C4-2B (cell line): ENCODE results near the gene ARHGAP22.

ENCODE experiments used
- H3K27ac ChIP-seq: fragments of 450-650 bp; 2 replicates; pipeline ENCODE4 v1.5.1; 2017
- ZFX ChIP-seq: fragments of 450-650 bp; IDR thresholded peaks from 2 replicates; pipeline ENCODE4 v1.6.1; 2017
- TF ChIP-seq, protein P1 (sequence below): fragments of 450-650 bp; conservative IDR thresholded peaks from 2 replicates; pipeline ENCODE4 v1.5.1; 2017; ENCODE audit warnings: mild to moderate bottlenecking

The ARHGAP22 gene

DNA sequence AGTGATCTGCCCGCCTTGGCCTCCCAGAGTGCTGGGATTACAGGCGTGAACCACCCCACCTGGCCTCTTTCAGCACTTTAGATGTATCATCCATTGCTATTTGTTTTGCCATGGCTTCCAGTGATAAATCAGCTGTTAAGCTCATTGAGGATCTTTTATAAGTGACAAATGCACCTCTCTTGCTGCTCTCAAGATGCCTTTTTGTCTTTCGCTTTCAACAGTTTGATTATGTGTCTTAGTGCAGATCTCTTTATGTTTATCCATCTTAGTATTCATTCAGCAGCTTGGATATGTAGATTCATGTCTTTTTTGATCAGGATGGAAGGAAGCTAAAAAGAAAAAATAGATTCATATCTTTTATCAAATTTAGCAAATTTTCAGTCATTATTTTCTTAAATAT is 192.8 kb downstream of the ARHGAP22 start:
- no peak for TF ChIP-seq ZFX
- TF ChIP-seq, protein P1, sequence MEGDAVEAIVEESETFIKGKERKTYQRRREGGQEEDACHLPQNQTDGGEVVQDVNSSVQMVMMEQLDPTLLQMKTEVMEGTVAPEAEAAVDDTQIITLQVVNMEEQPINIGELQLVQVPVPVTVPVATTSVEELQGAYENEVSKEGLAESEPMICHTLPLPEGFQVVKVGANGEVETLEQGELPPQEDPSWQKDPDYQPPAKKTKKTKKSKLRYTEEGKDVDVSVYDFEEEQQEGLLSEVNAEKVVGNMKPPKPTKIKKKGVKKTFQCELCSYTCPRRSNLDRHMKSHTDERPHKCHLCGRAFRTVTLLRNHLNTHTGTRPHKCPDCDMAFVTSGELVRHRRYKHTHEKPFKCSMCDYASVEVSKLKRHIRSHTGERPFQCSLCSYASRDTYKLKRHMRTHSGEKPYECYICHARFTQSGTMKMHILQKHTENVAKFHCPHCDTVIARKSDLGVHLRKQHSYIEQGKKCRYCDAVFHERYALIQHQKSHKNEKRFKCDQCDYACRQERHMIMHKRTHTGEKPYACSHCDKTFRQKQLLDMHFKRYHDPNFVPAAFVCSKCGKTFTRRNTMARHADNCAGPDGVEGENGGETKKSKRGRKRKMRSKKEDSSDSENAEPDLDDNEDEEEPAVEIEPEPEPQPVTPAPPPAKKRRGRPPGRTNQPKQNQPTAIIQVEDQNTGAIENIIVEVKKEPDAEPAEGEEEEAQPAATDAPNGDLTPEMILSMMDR = no peak
- no peak overlapping the region for H3K27ac ChIP-seq

DNA sequence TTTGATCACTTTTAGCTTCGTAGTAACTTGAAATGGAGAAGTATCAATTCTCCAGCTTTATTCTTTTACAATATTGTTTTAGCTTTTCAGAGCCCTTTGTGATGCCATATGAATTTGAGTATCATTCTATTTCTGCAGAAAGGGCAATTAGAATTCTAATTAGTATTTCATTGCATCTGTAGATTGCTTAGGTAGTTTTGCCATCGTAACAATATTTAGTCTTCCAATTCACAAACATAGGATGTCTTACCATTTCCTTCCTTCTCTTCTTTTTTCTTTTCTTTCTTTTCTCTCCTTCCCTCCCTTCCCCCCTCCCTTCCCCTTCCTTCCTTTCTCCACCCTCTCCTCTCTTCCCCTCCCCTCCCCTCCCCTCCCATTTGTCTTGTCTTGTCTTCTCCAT is 193.4 kb downstream of the ARHGAP22 start:
- TF ChIP-seq ZFX = no peak
- TF ChIP-seq, protein P1 = no peak
- no peak overlapping the region for H3K27ac ChIP-seq

DNA sequence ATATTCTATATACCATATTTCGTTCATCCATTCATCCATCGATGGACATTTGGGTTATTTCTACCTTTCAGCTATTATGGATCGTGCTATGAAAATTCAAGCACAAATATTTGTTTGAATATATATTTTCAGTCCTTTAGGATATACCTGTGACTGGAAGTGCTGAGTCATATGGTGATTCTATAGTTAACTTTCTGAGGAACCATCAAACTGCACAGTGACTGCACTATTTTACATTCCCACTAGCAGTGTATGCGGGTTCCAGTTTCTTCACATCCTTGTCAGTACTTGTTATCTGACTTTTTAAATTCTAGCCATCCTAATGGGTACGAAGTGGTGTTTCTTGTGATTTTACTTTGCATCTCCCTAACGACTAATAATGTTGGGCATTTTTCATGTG is 194.4 kb downstream of the ARHGAP22 start:
- TF ChIP-seq, protein P1 = no peak
- TF ChIP-seq ZFX = no peak
- H3K27ac ChIP-seq = no peak overlapping the region

DNA sequence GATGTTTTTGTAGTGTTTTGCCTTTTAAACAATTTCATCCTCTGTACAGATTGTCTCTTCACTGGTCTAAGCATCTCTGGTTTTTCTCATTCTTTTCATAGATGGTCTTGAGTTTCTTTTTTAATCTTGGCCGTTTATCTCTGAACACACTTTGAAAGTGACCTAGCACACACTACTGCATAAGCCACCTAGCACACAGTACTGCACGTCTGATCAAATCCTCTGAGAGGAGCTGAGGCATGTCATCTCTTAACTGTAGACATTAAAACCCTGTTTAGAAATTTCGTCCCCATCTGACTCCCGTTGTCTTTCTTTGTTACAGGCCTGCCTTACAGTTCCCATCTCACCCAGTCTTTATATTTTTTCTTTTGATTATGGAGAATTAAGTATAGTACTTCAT is 198.2 kb downstream of the ARHGAP22 start:
- H3K27ac ChIP-seq = no peak overlapping the region
- TF ChIP-seq ZFX = no peak
- TF ChIP-seq, protein P1 = no peak

DNA sequence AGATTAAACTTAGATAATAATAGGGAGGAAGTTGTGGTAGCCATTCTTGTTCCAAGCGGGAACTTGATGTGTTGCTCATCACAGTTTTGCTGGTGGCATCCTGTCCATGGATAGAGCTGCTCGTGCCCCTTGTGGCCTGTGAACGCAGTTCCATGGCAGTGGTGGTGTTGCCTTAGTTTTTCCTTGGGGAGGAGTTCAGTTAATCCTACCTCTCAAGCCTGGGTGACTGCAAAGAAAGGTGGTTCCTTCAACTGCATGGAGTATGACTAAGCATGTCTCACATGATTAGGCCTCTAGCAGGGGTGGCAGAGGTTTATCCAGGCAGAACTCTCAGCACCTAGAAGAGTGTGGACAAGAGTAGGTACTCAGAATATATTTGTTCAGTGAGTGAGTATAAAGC is 198.7 kb downstream of the ARHGAP22 start:
- no peak overlapping the region for H3K27ac ChIP-seq
- TF ChIP-seq, protein P1 = no peak
- no peak for TF ChIP-seq ZFX

DNA sequence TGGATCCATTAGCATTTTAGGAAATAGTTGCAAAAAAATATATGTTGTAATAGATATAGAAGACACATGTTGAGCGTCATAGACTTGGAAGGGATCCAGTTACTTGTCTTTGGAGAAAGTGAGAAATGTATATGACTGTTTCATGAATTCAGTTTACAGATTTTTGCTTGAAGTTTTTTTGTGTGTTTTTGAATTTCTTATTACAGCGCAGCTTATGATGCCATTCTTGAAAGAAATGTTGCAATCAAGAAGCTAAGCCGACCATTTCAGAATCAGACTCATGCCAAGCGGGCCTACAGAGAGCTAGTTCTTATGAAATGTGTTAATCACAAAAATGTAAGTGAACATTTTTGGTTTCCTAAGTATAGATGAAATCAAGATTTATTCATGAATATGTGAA is 200.2 kb downstream of the ARHGAP22 start:
- no peak for TF ChIP-seq ZFX
- TF ChIP-seq, protein P1 = no peak
- no peak overlapping the region for H3K27ac ChIP-seq

DNA sequence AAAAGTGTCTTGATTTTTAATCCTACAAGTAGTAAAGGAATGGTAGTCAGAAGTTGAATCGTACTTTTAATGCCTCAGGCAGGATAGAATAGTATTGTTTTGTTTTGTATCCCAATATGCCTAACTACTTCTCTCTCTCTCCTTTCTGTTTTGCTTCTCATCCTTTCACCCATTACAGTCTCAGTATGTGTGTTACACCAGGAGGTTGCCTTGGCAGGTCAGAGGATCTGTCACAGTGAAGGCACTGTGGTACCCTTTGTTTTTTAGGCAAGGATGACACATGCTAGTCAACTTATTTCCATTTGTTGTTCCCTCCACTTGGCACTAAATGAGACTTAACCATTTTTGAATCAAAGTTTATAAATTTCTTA is 204.0 kb downstream of the ARHGAP22 start:
- no peak for TF ChIP-seq ZFX
- TF ChIP-seq, protein P1 = no peak
- H3K27ac ChIP-seq = no peak overlapping the region
